Naive thymus-derived CD4-positive, alpha-beta T cell (primary cell): Measurements from ENCODE around the gene THY1. TPM values are rescaled to one million over a fixed set of nuclear protein-coding genes. Genes with fewer than 3 reads are reported as not detected.
"Not testable (repeated sequence)": the region's sequence is repeated elsewhere in the genome, so short reads cannot be mapped to it uniquely, and the experiment has no call there.

Experiments
- ATAC-seq: fragments of 150-1000 bp; cut with Tn5 transposase; 2 replicates; pipeline ENCODE4 v1.10.0; 2021; ENCODE audit warnings: mild to moderate bottlenecking, moderate library complexity
- CTCF ChIA-PET: fragments of 350-600 bp; sonication (Branson Sonifier 250); formaldehyde crosslinking; loops from one replicate; lab custom pipeline; 2021; ENCODE audit warnings: antibody characterized with exemption; lab: Charles Lee
- POLR2A ChIA-PET: fragments of 350-600 bp; sonication (Branson Sonifier 250); formaldehyde crosslinking; loops from one replicate; lab custom pipeline; 2021; ENCODE audit warnings: antibody characterized with exemption, inconsistent platforms; lab: Charles Lee
- DNase-seq, 9 donors: peaks; one replicate each; pipeline versions ENCODE4 v3.0.0 to v3.0.0-alpha.2; 2020 to 2022; ENCODE audit warnings: mixed read lengths in 1 of 9
- H3K27ac ChIP-seq: one replicate; pipeline ENCODE4 v1.7.0; 2013; ENCODE audit warnings: mild to moderate bottlenecking, low read depth, low read length, moderate library complexity
- H3K27me3 ChIP-seq, 2 donors: one replicate each; pipeline ENCODE4 v1.7.0; 2013; ENCODE audit warnings: low read length in 2 of 2, mild to moderate bottlenecking in 2 of 2, moderate library complexity in 2 of 2; ENCODE audit not compliant: control insufficient read depth in 2 of 2, insufficient read depth in 2 of 2
- H3K36me3 ChIP-seq, 3 experiments: 1 replicate in 2 of 3; 2 replicates in 1 of 3; pipeline ENCODE4 v1.7.0; 2013; ENCODE audit warnings: low read length in 3 of 3, mild to moderate bottlenecking in 3 of 3, moderate library complexity in 1 of 3; ENCODE audit not compliant: insufficient read depth in 3 of 3, control insufficient read depth in 2 of 3
- H3K4me1 ChIP-seq, 2 donors: one replicate each; pipeline ENCODE4 v1.7.0; 2013; ENCODE audit warnings: low read length in 2 of 2, mild to moderate bottlenecking in 2 of 2, moderate library complexity in 1 of 2; ENCODE audit not compliant: control insufficient read depth in 2 of 2, insufficient read depth in 2 of 2
- H3K4me3 ChIP-seq: 2 replicates; pipeline ENCODE4 v1.7.0; 2013; ENCODE audit warnings: mild to moderate bottlenecking, low read length
- H3K9me3 ChIP-seq, 3 experiments: 1 replicate in 2 of 3; 2 replicates in 1 of 3; pipeline ENCODE4 v1.7.0; 2013; ENCODE audit warnings: low read length in 3 of 3; ENCODE audit not compliant: control insufficient read depth in 2 of 3
- H3K27ac Mint-ChIP-seq, 9 donors: one replicate each; pipeline ENCODE4 v1.8.0; 2020 to 2022; ENCODE audit warnings: mixed read lengths in 9 of 9, mild to moderate bottlenecking in 8 of 9, moderate library complexity in 5 of 9, inconsistent platforms in 2 of 9
- H3K27me3 Mint-ChIP-seq, 5 donors: one replicate each; pipeline ENCODE4 v1.8.0; 2021 to 2022; ENCODE audit warnings: mixed read lengths in 5 of 5, mild to moderate bottlenecking in 1 of 5
- H3K36me3 Mint-ChIP-seq, 5 donors: one replicate each; pipeline ENCODE4 v1.8.0; 2020 to 2022; ENCODE audit warnings: mixed read lengths in 5 of 5, mild to moderate bottlenecking in 3 of 5, inconsistent platforms in 1 of 5
- H3K4me1 Mint-ChIP-seq, 7 donors: one replicate each; pipeline ENCODE4 v1.8.0; 2020 to 2022; ENCODE audit warnings: mixed read lengths in 7 of 7, mild to moderate bottlenecking in 3 of 7, inconsistent platforms in 1 of 7
- H3K4me3 Mint-ChIP-seq, 10 donors: one replicate each; pipeline ENCODE4 v1.8.0; 2020 to 2022; ENCODE audit warnings: mild to moderate bottlenecking in 10 of 10, mixed read lengths in 10 of 10, moderate library complexity in 6 of 10, inconsistent platforms in 2 of 10
- H3K9me3 Mint-ChIP-seq, 11 donors: one replicate each; pipeline ENCODE4 v1.8.0; 2020 to 2022; ENCODE audit warnings: mixed read lengths in 11 of 11, mild to moderate bottlenecking in 4 of 11, inconsistent platforms in 1 of 11, moderate library complexity in 1 of 11
- intact Hi-C, 2 donors: fragments of 100-400 bp; cut with micrococcal nuclease; formaldehyde crosslinking; loops; one replicate each; pipeline ENCODE4 v1.15.1; 2023
- polyA plus RNA-seq, 2 donors: library from polyadenylated mRNA; unstranded; fragments of 300-500 nt; fragmentation: Illumina TruSeq; gene quantifications; one replicate each; pipeline ENCODE4 v1.2.3, GENCODE V29; 2021
- total RNA-seq, 6 experiments: library from RNA in 5 of 6; stranded (reverse) in 5 of 6; gene quantifications; 1 replicate in 5 of 6; 2 replicates in 1 of 6; pipeline ENCODE4 v1.2.3 and lab custom pipeline; 2021 to 2026

Gene THY1
- total and polyA plus RNA-seq, 7 experiments from 2014 or later: 2.2 TPM; not detected in 6

DNA sequence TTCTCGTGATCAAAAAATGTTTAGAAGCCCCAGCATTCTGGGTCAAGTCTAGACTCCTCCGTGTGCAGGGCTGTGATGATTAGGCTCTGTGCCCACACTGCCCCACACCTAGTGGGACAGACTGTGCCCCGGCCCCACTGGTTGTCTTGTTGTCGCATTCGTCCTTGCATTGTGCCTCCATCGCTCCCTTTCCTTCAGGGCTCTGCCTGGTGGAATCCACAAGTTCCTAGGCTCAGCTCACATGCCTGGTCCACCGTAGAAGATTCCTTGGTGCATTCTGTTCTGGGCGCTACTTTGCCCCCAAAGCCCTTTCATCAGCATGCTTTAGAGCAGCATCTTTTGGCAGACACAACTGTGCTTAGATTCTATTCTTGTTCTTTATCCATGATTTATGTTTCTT lies 23.5 kb upstream of the THY1 start:
- no peaks in the 10 kb centered on the region for H3K9me3 ChIP-seq
- Mint-ChIP-seq H3K4me3 (no peak overlapping the region), H3K27me3 (peaks cover 5 to 29% (median 21%) of the 10 kb centered on the region in 5 donors), H3K9me3 (no peaks in the 10 kb centered on the region), H3K4me1 (peaks cover 0 to 4% (median 0%) of the 10 kb centered on the region in 7 donors), H3K36me3 (no peaks in the 10 kb centered on the region), H3K27ac (no peak overlapping the region)
- intact Hi-C loops: no loop called here
- H3K4me3 ChIP-seq: no peak overlapping the region
- ATAC-seq (no peak), DNase-seq (no peak)
- no peaks in the 10 kb centered on the region for H3K4me1 ChIP-seq
- H3K27ac ChIP-seq: no peak overlapping the region
- H3K27me3 ChIP-seq: no peaks in the 10 kb centered on the region
- ChIA-PET CTCF (interaction anchor here (0.6 kb wide), 1 partner anchor 887 kb away, joined by 3 read pairs; no protein-coding TSS in a partner anchor), POLR2A (no interaction called here)
- no peaks in the 10 kb centered on the region for H3K36me3 ChIP-seq

DNA sequence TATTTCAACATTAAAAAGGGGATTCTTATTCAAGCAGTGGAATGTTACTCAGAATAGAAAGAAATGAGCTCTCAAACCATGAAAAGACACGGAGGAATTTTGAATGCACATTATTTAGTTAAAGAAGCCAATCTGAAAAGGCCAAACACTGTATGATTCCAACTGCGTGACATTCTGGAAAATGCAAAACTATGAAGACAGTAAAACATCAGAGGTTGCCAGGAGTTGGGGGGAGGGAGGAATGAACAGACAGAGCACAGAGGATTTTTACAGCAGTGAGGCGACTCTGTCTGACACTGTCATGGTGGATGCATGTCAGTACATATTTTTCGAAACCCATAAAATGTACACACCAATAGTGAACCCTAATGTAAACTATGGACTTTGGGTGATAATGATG lies 22.9 kb upstream of the THY1 start:
- ATAC-seq: no peak
- ChIA-PET CTCF (no interaction called here), POLR2A (no interaction called here)
- Mint-ChIP-seq H3K27me3 (peaks cover 5 to 28% (median 22%) of the 10 kb centered on the region in 5 donors), H3K4me1 (peaks cover 0 to 5% (median 1%) of the 10 kb centered on the region in 7 donors), H3K4me3 (no peak overlapping the region), H3K27ac (no peak overlapping the region), H3K36me3 (no peaks in the 10 kb centered on the region), H3K9me3 (no peaks in the 10 kb centered on the region)
- H3K27ac ChIP-seq: no peak overlapping the region
- no peaks in the 10 kb centered on the region for H3K9me3 ChIP-seq
- H3K27me3 ChIP-seq: no peaks in the 10 kb centered on the region
- intact Hi-C loops: no loop called here
- H3K36me3 ChIP-seq: no peaks in the 10 kb centered on the region
- no peak for DNase-seq
- no peaks in the 10 kb centered on the region for H3K4me1 ChIP-seq
- H3K4me3 ChIP-seq: no peak overlapping the region

DNA sequence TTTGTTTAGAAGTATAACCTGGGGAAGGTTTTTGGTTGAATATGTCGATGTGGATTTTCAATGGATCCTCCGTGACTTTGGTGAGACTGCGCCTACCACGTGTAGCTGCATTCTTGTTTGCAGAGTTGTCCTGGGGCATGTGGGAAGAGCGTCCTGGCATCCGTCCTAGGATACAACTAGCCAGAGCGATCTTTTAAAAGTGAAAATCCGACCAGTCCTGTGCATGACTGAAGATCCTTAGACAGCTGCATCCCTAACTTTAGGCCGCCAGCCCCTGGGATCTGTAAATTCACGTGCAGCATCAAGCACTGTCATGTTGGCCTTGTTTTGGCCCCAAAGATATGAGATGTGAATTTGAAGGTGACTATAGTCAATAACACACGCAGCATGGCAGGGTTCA lies 22.4 kb upstream of the THY1 start:
- Mint-ChIP-seq H3K36me3 (no peaks in the 10 kb centered on the region), H3K9me3 (no peaks in the 10 kb centered on the region), H3K4me3 (no peak overlapping the region), H3K4me1 (peaks cover 0 to 7% (median 1%) of the 10 kb centered on the region in 7 donors), H3K27ac (no peak overlapping the region), H3K27me3 (peaks cover 5 to 28% (median 20%) of the 10 kb centered on the region in 5 donors)
- ATAC-seq (no peak), DNase-seq (no peak)
- Histone ChIP-seq H3K4me1 (no peaks in the 10 kb centered on the region), H3K27me3 (no peaks in the 10 kb centered on the region), H3K36me3 (no peaks in the 10 kb centered on the region), H3K9me3 (no peaks in the 10 kb centered on the region), H3K27ac (no peak overlapping the region), H3K4me3 (no peak overlapping the region)
- intact Hi-C loops: no loop called here
- POLR2A ChIA-PET: no interaction called here
- CTCF ChIA-PET: no interaction called here

DNA sequence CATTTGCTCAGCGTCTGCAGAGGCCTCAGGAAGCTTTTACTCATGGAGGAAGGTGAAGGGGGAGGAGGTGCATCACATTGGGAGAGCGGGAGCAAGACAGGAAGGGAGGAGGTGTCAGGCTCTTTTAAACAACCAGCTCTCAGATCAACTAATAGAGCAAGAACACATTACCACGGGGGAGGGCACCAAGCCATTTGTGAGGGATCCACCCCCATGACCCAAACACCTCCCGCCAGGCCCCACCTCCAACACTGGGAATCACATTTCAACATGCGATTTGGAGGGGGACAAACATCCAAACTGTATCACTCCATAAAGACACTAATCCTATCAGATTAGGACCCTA lies 18.9 kb upstream of the THY1 start:
- Mint-ChIP-seq H3K36me3 (peaks cover 0 to 4% (median 0%) of the 10 kb centered on the region in 5 donors), H3K9me3 (peaks cover 0 to 8% (median 2%) of the 10 kb centered on the region in 11 donors), H3K4me3 (no peak overlapping the region), H3K27me3 (peaks cover 3 to 29% (median 17%) of the 10 kb centered on the region in 5 donors), H3K4me1 (peaks cover 0 to 7% (median 0%) of the 10 kb centered on the region in 7 donors), H3K27ac (no peak overlapping the region)
- CTCF ChIA-PET: no interaction called here
- ATAC-seq (no peak), DNase-seq (no peak)
- POLR2A ChIA-PET: no interaction called here
- Histone ChIP-seq H3K36me3 (no peaks in the 10 kb centered on the region), H3K27me3 (no peaks in the 10 kb centered on the region), H3K4me1 (no peaks in the 10 kb centered on the region), H3K4me3 (no peak overlapping the region), H3K27ac (no peak overlapping the region), H3K9me3 (no peaks in the 10 kb centered on the region)
- intact Hi-C loops: no loop called here

DNA sequence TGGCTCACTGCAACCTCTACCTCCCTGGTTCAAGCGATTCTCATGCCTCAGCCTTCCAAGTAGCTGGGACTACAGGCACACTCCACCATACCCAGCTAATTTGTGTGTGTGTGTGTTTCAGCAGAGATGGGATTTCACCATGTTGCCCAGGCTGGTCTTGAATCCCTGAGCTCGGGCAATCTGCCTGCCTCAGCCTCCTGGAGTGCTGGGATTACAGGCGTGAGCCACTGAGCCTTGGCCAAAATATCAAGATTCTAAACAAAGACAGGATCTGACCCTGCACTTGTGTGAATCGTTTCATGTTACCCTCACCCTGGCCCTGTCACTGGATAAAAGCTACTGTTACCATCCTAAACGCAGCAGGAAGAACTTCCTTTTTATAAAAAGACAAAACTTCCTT lies 15.6 kb upstream of the THY1 start:
- H3K27me3 ChIP-seq: no peaks in the 10 kb centered on the region
- peaks cover 0 to 7% (median 0%) of the 10 kb centered on the region in 7 donors for H3K4me1 Mint-ChIP-seq
- ChIA-PET POLR2A (no interaction called here), CTCF (no interaction called here)
- H3K27ac Mint-ChIP-seq: no peak overlapping the region
- intact Hi-C loops: no loop called here
- no peak for ATAC-seq
- peaks cover 0 to 22% (median 12%) of the 10 kb centered on the region in 5 donors for H3K27me3 Mint-ChIP-seq
- no peak overlapping the region for H3K4me3 Mint-ChIP-seq
- H3K9me3 ChIP-seq: no peaks in the 10 kb centered on the region
- H3K36me3 ChIP-seq: no peaks in the 10 kb centered on the region
- H3K4me1 ChIP-seq: no peaks in the 10 kb centered on the region
- no peak overlapping the region for H3K27ac ChIP-seq
- no peak overlapping the region for H3K4me3 ChIP-seq
- DNase-seq: no peak
- H3K36me3 Mint-ChIP-seq: peaks cover 0 to 8% (median 0%) of the 10 kb centered on the region in 5 donors
- peaks cover 0 to 17% (median 5%) of the 10 kb centered on the region in 11 donors for H3K9me3 Mint-ChIP-seq

DNA sequence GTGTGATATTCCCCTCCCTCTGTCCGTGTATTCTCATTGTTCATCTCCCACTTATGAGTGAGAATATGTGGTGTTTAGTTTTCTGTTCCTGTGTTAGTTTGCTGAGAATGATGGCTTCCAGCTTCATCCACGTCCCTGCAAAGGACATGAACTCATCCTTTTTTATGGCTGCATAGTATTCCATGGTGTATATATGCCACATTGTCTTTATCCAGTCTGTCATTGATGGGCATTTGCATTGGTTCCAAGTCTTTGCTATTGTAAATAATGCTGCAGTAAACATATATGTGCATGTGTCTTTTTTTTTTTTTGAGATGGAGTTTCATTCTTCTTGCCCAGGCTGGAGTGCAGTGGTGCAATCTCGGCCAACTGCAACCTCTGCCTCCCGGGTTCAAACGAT lies 14.5 kb upstream of the THY1 start:
- CTCF ChIA-PET, H3K4me1 Mint-ChIP-seq, H3K27ac Mint-ChIP-seq, H3K9me3 ChIP-seq, H3K27me3 ChIP-seq, H3K36me3 ChIP-seq, H3K36me3 Mint-ChIP-seq, ATAC-seq, intact Hi-C loops, H3K4me3 ChIP-seq, H3K27ac ChIP-seq, H3K4me3 Mint-ChIP-seq, DNase-seq, H3K4me1 ChIP-seq, POLR2A ChIA-PET: not testable (repeated sequence)
- H3K27me3 Mint-ChIP-seq: peaks cover 0 to 20% (median 14%) of the 10 kb centered on the region in 5 donors
- H3K9me3 Mint-ChIP-seq: peaks cover 0 to 17% (median 5%) of the 10 kb centered on the region in 11 donors

DNA sequence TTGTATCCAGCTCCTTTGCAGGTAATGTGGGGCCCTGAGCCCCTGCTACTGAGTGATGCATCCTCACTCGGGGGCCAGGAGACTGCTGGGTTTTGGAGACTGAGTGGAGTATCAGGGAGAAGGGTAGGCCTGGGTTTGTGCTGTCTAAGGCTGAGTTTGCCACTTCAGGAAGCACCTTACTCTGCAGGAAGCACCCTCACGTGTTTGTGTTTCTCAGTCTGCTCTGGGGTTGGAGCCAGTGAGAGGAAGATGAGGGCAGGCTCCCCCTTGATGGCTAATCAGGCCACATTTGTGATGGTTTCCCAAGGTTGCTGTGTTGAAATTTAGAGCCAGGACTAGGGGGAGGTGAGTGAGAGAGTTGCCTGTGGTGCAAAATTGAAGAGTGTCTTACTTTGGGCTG lies 13.7 kb upstream of the THY1 start:
- Histone ChIP-seq H3K27me3 (no peaks in the 10 kb centered on the region), H3K4me3 (no peak overlapping the region), H3K36me3 (no peaks in the 10 kb centered on the region), H3K9me3 (no peaks in the 10 kb centered on the region), H3K27ac (no peak overlapping the region), H3K4me1 (no peaks in the 10 kb centered on the region)
- ChIA-PET CTCF (no interaction called here), POLR2A (no interaction called here)
- DNase-seq (no peak), ATAC-seq (no peak)
- Mint-ChIP-seq H3K9me3 (peaks cover 0 to 17% (median 5%) of the 10 kb centered on the region in 11 donors), H3K36me3 (peaks cover 0 to 8% (median 0%) of the 10 kb centered on the region in 5 donors), H3K27me3 (peaks cover 6 to 23% (median 14%) of the 10 kb centered on the region in 5 donors), H3K4me3 (no peak overlapping the region), H3K27ac (peak overlapping the region in 1 of 9 donors; percentile 41), H3K4me1 (peaks cover 0 to 7% (median 0%) of the 10 kb centered on the region in 7 donors)
- intact Hi-C loops: no loop called here
